Measurements from ENCODE around the gene CLDN5.

DNA sequence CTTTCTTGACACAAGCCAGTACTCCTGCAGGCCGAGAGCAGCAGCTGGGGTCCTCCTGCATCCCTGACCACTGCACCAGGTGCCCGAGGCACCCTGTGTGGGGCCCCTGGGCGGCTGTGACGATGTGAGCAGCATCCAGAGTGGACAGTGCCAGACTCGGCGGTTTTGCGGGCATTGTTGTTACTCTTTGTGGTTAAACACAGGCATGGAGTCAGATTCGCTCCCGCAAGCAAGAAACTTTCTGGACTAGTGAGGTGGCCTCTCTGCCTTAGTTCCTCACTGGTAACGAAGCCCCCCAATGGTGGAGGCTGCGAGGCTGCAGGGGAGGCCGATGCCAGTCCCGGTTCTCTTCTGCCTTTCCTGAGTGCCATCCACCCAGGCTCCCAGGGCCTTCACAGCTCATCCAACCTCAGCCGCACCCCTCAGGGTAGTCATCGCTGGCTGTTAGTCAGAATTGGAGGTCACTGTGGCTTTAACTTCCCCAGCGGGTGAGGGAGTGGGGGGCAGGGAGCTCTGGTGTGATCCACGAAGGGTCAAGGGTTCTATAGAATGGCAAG is 3.7 kb upstream of the CLDN5 start:
- TF ChIP-seq, protein P1, sequence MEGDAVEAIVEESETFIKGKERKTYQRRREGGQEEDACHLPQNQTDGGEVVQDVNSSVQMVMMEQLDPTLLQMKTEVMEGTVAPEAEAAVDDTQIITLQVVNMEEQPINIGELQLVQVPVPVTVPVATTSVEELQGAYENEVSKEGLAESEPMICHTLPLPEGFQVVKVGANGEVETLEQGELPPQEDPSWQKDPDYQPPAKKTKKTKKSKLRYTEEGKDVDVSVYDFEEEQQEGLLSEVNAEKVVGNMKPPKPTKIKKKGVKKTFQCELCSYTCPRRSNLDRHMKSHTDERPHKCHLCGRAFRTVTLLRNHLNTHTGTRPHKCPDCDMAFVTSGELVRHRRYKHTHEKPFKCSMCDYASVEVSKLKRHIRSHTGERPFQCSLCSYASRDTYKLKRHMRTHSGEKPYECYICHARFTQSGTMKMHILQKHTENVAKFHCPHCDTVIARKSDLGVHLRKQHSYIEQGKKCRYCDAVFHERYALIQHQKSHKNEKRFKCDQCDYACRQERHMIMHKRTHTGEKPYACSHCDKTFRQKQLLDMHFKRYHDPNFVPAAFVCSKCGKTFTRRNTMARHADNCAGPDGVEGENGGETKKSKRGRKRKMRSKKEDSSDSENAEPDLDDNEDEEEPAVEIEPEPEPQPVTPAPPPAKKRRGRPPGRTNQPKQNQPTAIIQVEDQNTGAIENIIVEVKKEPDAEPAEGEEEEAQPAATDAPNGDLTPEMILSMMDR (conservative IDR thresholded peaks at IDR 0.05 in 1 of 2, IDR thresholded peaks at IDR 0.05 in 1 of 2; ENCODE audit: low read depth in 1 of 2, low read length in 2 of 2): no peak
- TF ChIP-seq EZH2 (IDR thresholded peaks at IDR 0.05; ENCODE audit: low read length, missing control alignments): no peak

Data from fibroblast of lung (primary cell).